HG03039 (cell line): ENCODE data around the gene DND1.
"Not testable (repeated sequence)": the region's sequence is repeated elsewhere in the genome, so short reads cannot be mapped to it uniquely, and the experiment has no call there.

Experiments
- ATAC-seq: cut with Tn5 transposase; IDR thresholded peaks from one replicate; pipeline ENCODE4 v1.9.1; 2021; ENCODE audit warnings: mild to moderate bottlenecking, moderate library complexity; ENCODE audit not compliant: unreplicated experiment

Gene DND1

GRCh38 chr5:140631831-140632365 is 41.5 kb downstream of the DND1 start:
- ATAC-seq: peak; percentile 37

GRCh38 chr5:140631036-140631417 is 42.3 kb downstream of the DND1 start:
- no peak for ATAC-seq

- ATAC-seq: no peak
Measured at GRCh38 chr5:140630292-140631035, 42.9 kb downstream of the DND1 start.

- no peak for ATAC-seq
Measured at GRCh38 chr5:140628711-140629110, 44.7 kb downstream of the DND1 start.

- ATAC-seq: no peak
Measured at GRCh38 chr5:140627972-140628371, 45.4 kb downstream of the DND1 start.

GRCh38 chr5:140624886-140625285 is 48.5 kb downstream of the DND1 start:
- ATAC-seq: not testable (repeated sequence)

- ATAC-seq: not testable (repeated sequence)
Measured at GRCh38 chr5:140623061-140623460, 50.3 kb downstream of the DND1 start.

- ATAC-seq: no peak
Measured at GRCh38 chr5:140622301-140622700, 51.1 kb downstream of the DND1 start.
